Measurements from ENCODE around the gene TBXT.

Gene TBXT

GRCh38 chr6:166167801-166168615 lies at the start of gene TBXT:
Gene TBXT, minus strand, starts transcription at chr6:166167851. Its CDS starts 260 bp downstream, at chr6:166167591.
- Mint-ChIP-seq H3K27me3 (peaks cover 72% of the 10 kb centered on the region), H3K36me3 (ENCODE audit: low read depth) (no peaks in the 10 kb centered on the region), H3K4me3 (peak within 1 kb of the TSS; percentile 68), H3K27ac (no peak within 1 kb of the TSS), H3K4me1 (ENCODE audit: low read depth) (peaks cover 8% of the 10 kb centered on the region), H3K9me3 (no peaks in the 10 kb centered on the region)
- intact Hi-C loops (cut with micrococcal nuclease) = no loop called here

- peaks cover 17% of the 10 kb centered on the region for H3K4me1 Mint-ChIP-seq (ENCODE audit: low read depth)
- no peaks in the 10 kb centered on the region for H3K9me3 Mint-ChIP-seq
- no peak overlapping the region for H3K27ac Mint-ChIP-seq
- H3K4me3 Mint-ChIP-seq = no peak overlapping the region
- H3K27me3 Mint-ChIP-seq = peaks cover 14% of the 10 kb centered on the region
- intact Hi-C loops (cut with micrococcal nuclease) = no loop called here
- H3K36me3 Mint-ChIP-seq (ENCODE audit: low read depth) = no peaks in the 10 kb centered on the region
Measured at GRCh38 chr6:166207284-166207561, 39.6 kb upstream of the TBXT start.

GRCh38 chr6:166206510-166207283 lies 39.0 kb upstream of the TBXT start:
- H3K4me3 Mint-ChIP-seq = no peak overlapping the region

GRCh38 chr6:166206066-166206465 lies 38.4 kb upstream of the TBXT start:
- no peak overlapping the region for H3K4me3 Mint-ChIP-seq
- H3K27ac Mint-ChIP-seq = no peak overlapping the region
- H3K4me1 Mint-ChIP-seq (ENCODE audit: low read depth) = peaks cover 25% of the 10 kb centered on the region
- no peaks in the 10 kb centered on the region for H3K36me3 Mint-ChIP-seq (ENCODE audit: low read depth)
- H3K27me3 Mint-ChIP-seq = peaks cover 7% of the 10 kb centered on the region
- no peaks in the 10 kb centered on the region for H3K9me3 Mint-ChIP-seq
- intact Hi-C loops (cut with micrococcal nuclease) = no loop called here

More at GRCh38 chr6:166206510-166207283, 39.0 kb upstream of the TBXT start:
- Mint-ChIP-seq H3K36me3 (ENCODE audit: low read depth) (no peaks in the 10 kb centered on the region), H3K4me1 (ENCODE audit: low read depth) (peaks cover 22% of the 10 kb centered on the region), H3K27ac (no peak overlapping the region), H3K27me3 (peaks cover 11% of the 10 kb centered on the region), H3K9me3 (no peaks in the 10 kb centered on the region)
- intact Hi-C loops (cut with micrococcal nuclease) = no loop called here

GRCh38 chr6:166204852-166205650 lies 37.4 kb upstream of the TBXT start:
- intact Hi-C loops (cut with micrococcal nuclease) = no loop called here
- Mint-ChIP-seq H3K27ac (no peak overlapping the region), H3K36me3 (ENCODE audit: low read depth) (no peaks in the 10 kb centered on the region), H3K4me1 (ENCODE audit: low read depth) (peaks cover 25% of the 10 kb centered on the region), H3K9me3 (no peaks in the 10 kb centered on the region), H3K27me3 (peaks cover 7% of the 10 kb centered on the region), H3K4me3 (no peak overlapping the region)

- intact Hi-C loops (cut with micrococcal nuclease) = no loop called here
- Mint-ChIP-seq H3K27me3 (peaks cover 7% of the 10 kb centered on the region), H3K4me3 (no peak overlapping the region), H3K4me1 (ENCODE audit: low read depth) (peaks cover 25% of the 10 kb centered on the region), H3K36me3 (ENCODE audit: low read depth) (no peaks in the 10 kb centered on the region), H3K9me3 (no peaks in the 10 kb centered on the region), H3K27ac (no peak overlapping the region)
Measured at GRCh38 chr6:166203641-166204222, 36.1 kb upstream of the TBXT start.

GRCh38 chr6:166203003-166203640 lies 35.5 kb upstream of the TBXT start:
- Mint-ChIP-seq H3K36me3 (ENCODE audit: low read depth) (no peaks in the 10 kb centered on the region), H3K4me1 (ENCODE audit: low read depth) (peaks cover 25% of the 10 kb centered on the region), H3K27ac (no peak overlapping the region), H3K4me3 (no peak overlapping the region), H3K27me3 (peaks cover 11% of the 10 kb centered on the region), H3K9me3 (no peaks in the 10 kb centered on the region)
- intact Hi-C loops (cut with micrococcal nuclease) = no loop called here

GRCh38 chr6:166202321-166202733 lies 34.7 kb upstream of the TBXT start:
- Mint-ChIP-seq H3K9me3 (no peaks in the 10 kb centered on the region), H3K27me3 (peaks cover 13% of the 10 kb centered on the region), H3K4me3 (peak overlapping the region; percentile 33), H3K36me3 (ENCODE audit: low read depth) (no peaks in the 10 kb centered on the region), H3K27ac (peak overlapping the region; percentile 65), H3K4me1 (ENCODE audit: low read depth) (peaks cover 25% of the 10 kb centered on the region)
- intact Hi-C loops (cut with micrococcal nuclease) = no loop called here

- intact Hi-C loops (cut with micrococcal nuclease) = no loop called here
- H3K9me3 Mint-ChIP-seq = no peaks in the 10 kb centered on the region
- peaks cover 25% of the 10 kb centered on the region for H3K4me1 Mint-ChIP-seq (ENCODE audit: low read depth)
- H3K36me3 Mint-ChIP-seq (ENCODE audit: low read depth) = no peaks in the 10 kb centered on the region
- H3K4me3 Mint-ChIP-seq = no peak overlapping the region
- H3K27ac Mint-ChIP-seq = peak overlapping the region; percentile 65
- H3K27me3 Mint-ChIP-seq = peaks cover 16% of the 10 kb centered on the region
Measured at GRCh38 chr6:166201878-166202277, 34.2 kb upstream of the TBXT start.

GRCh38 chr6:166197361-166197760 lies 29.7 kb upstream of the TBXT start:
- H3K27ac Mint-ChIP-seq = no peak overlapping the region
- H3K36me3 Mint-ChIP-seq (ENCODE audit: low read depth) = no peaks in the 10 kb centered on the region
- H3K4me1 Mint-ChIP-seq (ENCODE audit: low read depth) = peaks cover 23% of the 10 kb centered on the region
- intact Hi-C loops (cut with micrococcal nuclease) = no loop called here
- H3K9me3 Mint-ChIP-seq = no peaks in the 10 kb centered on the region
- no peak overlapping the region for H3K4me3 Mint-ChIP-seq
- H3K27me3 Mint-ChIP-seq = peaks cover 12% of the 10 kb centered on the region

- no peak overlapping the region for H3K27ac Mint-ChIP-seq
- peaks cover 12% of the 10 kb centered on the region for H3K27me3 Mint-ChIP-seq
- H3K9me3 Mint-ChIP-seq = no peaks in the 10 kb centered on the region
- no peaks in the 10 kb centered on the region for H3K36me3 Mint-ChIP-seq (ENCODE audit: low read depth)
- peaks cover 14% of the 10 kb centered on the region for H3K4me1 Mint-ChIP-seq (ENCODE audit: low read depth)
- intact Hi-C loops (cut with micrococcal nuclease) = no loop called here
- H3K4me3 Mint-ChIP-seq = no peak overlapping the region
Measured at GRCh38 chr6:166195860-166196238, 28.2 kb upstream of the TBXT start.

- no peaks in the 10 kb centered on the region for H3K36me3 Mint-ChIP-seq (ENCODE audit: low read depth)
- H3K4me1 Mint-ChIP-seq (ENCODE audit: low read depth) = peaks cover 14% of the 10 kb centered on the region
- H3K27me3 Mint-ChIP-seq = peaks cover 12% of the 10 kb centered on the region
- H3K9me3 Mint-ChIP-seq = no peaks in the 10 kb centered on the region
- H3K4me3 Mint-ChIP-seq = no peak overlapping the region
- H3K27ac Mint-ChIP-seq = no peak overlapping the region
- intact Hi-C loops (cut with micrococcal nuclease) = no loop called here
Measured at GRCh38 chr6:166194914-166195859, 27.5 kb upstream of the TBXT start.
